NCI-H774 (cell line): Measurements from ENCODE around the gene CACNA1B.

Source experiments
- DNase-seq: peaks from one replicate; lab custom pipeline; 2025; lab: John Stamatoyannopoulos, UW

CACNA1B gene

DNA sequence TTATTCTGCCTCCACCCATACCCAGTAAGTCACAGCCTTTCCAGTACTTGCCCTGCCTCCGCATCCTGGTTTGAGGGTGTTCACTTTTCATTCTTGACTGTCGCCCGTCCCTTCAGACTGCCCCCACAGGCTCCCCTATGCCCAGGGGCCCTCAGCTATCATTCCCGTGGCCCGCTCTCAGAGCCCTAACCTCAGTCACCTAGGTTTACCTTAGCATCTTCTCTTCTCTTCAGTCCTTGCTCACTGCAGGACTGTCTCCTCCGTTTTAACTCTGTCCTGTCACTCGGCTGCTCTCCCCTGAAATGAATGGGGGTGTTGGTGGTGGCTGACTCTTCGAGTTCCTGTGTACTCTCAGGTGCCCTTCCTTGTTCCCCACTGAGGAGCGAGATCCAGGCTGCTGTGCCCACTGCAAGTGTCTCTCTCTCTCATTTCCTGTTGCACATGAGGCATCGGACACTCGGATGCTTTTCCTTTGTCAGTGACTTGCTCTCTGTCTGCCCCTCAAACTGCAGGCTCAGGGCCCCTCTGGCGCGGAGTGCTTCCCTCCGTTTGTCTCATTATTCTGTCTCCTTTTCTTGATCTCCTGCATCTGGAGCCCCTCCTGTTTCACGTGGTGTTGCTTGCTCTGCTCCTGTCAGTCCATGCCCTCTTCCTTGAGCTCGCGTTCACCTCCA is 89.8 kb downstream of the CACNA1B start:
- no peak for DNase-seq

GRCh38 chr9:137968235-137968634 is 90.7 kb downstream of the CACNA1B start:
- DNase-seq, result no peak

- DNase-seq, result no peak
Measured at GRCh38 chr9:137969008-137969407, 91.4 kb downstream of the CACNA1B start.

DNA sequence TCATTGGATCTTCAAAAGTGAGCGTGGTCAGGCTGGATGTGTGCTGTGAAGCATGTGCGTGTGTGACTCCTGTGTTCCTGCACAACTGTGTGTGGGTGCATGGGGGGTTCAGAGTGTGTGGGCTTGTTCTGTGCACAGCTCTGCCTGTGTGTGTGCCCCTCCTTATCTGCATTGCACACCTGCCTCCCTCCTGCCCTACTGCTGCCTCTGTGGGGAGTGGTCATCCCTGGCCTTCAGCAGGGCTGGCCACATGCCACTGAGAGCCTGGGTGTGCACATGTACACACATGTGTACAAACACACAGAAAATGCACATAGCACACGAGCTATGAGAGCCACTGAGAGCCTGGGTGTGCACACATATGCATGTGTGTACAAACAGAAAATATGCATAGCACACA is 92.1 kb downstream of the CACNA1B start:
- DNase-seq, result no peak

DNA sequence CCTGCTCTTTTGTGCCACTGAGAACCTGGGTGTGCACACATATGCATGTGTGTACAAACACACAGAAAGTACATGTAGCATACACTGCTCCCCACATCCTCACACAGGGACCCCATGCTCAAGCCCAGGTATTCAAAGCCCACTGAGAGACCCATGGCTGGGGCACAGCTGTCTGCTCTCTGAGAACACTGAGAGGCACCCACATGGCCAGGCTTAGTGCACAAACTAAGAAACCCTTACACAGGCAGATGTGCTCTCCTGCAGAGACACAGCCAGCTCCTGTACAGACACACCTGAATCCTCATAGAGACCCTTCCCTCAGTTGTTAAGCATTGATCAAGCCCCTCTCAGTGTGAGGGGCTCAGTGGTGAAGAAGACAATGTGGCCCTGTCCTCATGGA is 92.5 kb downstream of the CACNA1B start:
- no peak for DNase-seq

DNA sequence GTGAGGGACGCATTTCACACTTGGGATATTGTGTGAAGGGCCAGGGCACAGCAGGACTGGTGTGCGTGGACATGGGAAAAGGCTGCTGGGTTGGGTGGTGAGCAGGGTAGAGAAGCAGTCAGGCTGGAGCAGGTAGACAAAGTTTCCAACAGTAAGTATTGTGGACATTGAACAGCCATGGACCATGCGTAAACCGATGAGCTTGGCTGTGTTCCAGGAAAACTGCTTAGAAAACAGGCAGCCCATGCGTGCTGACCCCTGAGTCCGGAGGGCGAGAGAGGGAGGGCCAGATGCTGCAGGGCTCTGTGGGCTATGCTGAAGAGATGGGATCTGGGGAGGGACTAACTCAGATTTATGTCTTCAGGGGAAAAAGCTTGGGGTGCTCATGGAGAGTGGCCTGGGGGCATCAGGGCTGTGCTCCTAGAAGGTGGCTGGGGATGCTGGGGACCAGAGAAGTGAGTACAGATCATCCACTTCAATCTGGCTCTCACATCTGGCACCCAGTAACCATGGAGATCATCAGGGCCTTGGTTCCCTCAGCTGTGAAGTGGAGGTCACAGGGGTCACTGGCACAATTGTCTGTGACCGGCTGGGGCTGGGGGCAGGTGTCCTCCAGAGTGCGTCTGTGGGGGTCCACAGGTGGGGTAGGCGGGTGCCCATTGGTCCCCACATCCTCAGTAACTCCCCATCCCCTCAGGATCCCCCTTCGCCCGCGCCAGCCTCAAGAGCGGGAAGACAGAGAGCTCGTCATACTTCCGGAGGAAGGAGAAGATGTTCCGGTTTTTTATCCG is 93.3 kb downstream of the CACNA1B start:
- no peak for DNase-seq

- DNase-seq, result no peak
Measured at GRCh38 chr9:137971477-137972138, 94.0 kb downstream of the CACNA1B start.

DNA sequence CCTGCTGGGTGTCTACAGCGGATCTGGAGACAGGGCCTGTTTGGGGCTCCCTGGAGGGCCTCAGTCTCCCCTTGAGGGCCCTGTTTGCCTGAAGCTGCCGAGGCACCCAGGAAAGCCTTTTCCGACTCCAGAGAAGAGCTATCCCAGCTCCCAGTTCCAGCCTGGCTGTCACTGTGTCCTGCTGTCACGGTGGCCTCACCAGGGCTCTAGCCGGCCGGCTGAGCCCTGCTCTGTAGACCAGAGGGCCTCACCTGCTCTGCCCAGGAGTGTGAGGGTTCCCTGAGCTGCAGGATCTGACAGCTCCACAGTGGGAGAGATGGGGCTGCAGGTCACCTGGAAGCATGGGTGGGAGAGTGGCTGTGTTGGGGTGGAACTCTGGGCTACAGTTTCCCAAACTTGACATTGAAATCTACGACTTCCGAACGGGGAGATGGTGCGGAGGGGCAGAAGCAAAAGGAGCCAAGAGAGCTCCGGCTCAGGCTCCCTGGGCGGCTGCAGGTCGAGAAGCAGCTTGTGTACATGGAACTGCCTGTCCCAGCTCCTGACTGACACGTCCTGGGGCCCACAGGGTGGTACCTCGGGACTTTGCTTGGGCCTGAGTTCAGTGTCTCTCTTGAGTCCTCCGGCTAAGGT is 94.9 kb downstream of the CACNA1B start:
- DNase-seq, result no peak

- no peak for DNase-seq
Measured at GRCh38 chr9:137972988-137973470, 95.4 kb downstream of the CACNA1B start.

GRCh38 chr9:137973829-137974416 is 96.3 kb downstream of the CACNA1B start:
- DNase-seq, result no peak

DNA sequence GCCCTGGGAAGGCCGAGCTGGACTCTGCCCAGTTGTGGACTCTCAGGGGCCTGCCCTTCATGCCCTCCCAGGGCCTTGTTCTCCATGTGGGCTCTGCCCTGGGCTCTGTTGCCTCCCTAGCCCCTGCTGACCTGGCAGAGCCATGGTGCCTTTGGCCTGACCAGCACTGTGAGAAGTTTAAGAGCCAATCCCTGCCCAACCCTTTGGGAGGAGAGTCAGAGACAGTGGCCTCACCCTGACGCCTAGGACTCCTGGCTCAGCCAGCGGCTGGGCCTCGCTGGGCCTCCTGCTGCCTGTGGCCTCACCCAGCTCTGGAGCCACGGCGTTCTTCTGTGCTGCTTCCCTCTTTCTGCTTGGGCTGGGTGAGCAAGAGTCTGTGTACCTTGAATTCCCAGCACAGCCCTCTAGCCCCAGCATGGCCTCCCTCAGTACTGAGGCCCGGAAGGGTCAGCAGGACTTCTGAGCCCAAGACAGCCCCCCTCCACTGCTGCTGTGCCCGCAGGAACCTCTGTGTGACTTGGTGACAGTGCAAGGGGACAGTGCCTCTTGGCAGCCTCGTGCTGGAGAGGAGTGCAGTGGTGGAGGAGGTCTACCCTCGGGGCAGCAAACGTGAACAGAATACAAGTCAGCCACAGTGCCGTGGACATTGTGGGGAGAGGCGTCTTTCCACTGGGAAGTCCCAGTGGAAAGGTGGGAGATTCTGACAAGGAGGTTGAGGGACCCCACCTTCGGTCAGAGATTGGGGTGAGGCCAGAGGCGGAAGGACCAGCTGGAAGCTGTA is 97.4 kb downstream of the CACNA1B start:
- no peak for DNase-seq

DNA sequence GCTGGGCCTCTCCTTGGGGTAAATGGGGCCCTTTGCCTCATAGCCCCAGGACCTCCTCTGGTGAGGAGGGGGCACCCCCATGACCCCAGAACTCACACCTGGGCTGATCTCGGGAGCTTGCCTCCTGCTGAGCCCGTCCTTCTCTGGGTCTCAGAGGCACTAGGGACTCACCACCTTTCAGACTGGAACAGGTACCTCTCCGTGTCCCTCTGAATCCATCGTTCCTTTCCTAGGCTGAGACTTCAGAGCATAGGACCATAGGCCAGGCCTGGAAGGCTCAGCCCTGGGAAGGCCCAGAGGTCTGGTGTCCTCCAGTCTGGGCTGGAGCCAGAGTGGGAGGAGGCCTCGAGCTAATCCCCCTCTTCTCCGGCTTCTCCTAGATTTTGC is 97.9 kb downstream of the CACNA1B start:
- DNase-seq, result no peak

DNA sequence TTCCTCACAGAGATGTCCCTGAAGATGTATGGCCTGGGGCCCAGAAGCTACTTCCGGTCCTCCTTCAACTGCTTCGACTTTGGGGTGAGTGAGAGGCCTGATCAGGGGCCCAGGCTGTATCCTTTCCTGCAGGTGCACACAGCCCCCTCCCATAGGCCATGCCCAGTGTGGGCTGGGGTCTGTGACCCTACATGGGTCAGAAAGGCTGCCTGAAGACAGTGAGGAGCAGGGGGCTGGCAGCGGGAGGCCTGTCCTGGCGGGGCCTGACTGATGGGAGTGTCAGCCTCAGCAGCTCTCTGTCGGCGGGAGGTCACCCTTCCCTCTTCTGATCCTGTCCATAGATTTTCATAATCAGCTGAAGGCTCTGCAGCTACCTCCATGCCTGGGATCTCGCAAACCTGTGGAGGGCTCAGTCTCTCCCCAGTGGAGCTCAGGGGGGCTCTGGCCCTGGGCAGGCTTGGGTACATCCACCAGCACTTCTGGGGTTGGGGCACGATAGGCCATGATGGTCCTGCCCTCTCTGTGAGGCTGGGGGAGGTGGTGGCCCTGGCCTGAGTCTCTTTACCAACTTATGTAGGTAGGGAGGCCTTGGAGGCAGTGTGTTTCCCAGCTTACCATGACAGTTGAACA is 98.5 kb downstream of the CACNA1B start:
- no peak for DNase-seq

GRCh38 chr9:137977571-137978261 is 100.1 kb downstream of the CACNA1B start:
- DNase-seq, result no peak

DNA sequence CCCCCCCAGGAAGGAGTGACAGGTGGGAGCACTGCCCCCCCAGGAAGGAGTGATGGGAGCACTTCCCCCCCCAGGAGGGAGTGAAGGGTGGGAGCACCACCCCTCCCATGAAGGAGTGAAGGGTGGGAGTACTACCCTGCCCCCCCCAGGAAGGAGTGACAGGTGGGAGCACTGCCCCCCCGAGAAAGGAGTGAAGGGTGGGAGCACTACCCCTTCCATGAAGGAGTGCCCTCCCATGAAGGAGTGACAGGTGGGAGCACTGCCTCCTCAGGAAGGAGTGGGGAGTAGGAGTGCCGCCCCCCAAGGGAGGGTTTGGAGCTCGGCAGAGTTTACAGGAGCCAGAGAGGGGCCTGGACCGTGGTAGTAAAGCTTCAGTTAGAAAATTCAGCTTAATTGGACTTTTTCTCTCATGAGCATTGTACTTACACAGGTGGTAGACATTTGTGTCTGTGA is 100.7 kb downstream of the CACNA1B start:
- DNase-seq, result no peak

- no peak for DNase-seq
Measured at GRCh38 chr9:137982200-137982599, 104.6 kb downstream of the CACNA1B start.

DNA sequence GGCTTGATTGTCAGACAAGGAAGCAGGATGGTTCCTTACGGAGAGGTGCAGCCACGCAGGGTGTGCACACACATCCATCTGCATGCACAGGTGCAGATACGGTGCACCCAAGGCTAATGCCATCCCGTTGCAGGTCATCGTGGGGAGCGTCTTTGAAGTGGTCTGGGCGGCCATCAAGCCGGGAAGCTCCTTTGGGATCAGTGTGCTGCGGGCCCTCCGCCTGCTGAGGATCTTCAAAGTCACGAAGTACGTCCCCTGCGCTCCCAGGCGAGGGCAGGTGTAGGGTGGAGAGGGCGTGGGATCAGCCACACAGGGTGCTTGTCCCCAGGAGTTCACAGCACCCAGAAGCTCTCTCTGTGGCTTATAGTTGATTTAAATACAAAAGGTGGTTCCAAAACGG is 106.4 kb downstream of the CACNA1B start:
- no peak for DNase-seq

DNA sequence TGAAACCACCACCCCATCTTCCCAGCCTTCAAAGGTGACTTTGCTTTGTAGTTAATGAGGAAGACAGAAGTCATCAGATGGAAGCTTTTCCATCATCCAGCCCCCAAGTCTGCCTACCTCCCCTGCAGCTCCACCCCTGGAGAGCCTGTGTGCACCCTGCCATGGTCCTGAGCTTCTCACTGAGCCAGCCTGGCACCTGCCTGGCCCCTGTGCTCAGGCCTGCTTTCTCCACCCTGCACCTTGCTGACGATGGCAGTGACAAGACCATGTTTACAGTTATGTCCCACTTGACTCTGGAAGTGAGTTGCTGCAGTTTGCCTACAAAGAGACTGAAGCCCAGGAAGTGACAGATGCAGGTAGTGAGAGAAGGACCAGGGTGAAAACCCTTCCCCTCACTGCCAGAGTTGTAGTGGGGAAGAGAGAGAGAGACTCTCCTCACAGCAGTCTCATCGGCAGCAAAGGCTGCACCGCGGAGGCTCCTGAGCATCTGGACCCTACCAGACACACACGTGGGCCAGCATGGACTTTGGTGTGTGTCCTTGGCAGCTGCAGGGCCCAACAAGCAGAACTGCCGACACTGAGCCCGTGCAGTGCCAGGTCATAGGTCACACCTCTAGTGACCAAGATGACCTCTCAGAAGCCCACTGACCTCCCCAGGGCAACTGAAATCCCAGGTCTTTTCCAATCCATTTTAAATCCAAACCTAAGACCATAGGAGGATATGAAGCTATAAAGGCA is 107.1 kb downstream of the CACNA1B start:
- DNase-seq, result no peak

DNA sequence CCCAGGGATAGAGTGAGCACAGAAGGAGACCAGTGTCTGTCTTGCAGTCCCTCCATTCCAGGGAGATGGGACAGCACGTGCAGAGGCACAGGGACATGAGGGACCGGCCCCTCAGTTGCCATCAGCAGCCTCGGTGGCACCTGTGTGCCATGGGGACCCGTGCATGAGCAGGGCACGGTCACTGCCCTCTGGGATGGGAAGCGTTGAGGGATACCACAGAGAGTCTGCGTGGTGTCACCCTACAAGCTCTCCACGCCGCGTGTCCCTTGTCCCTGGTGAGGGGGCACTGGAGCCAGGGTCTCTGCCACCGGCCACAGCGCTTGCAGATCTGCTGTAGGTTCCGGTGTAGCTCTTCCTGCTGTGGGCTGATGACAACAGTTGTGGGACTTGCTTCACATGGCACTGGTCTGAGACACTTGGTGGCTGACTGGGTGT is 108.1 kb downstream of the CACNA1B start:
- no peak for DNase-seq
